PC-9 (cell line): ENCODE measurements around the gene ASB10. TPM values are rescaled to one million over a fixed set of nuclear protein-coding genes. Genes with fewer than 3 reads are reported as not detected.

Experiments
- BruUV-seq: library from RNA; stranded (reverse); fragments of 400-500 nt; replicated peaks from 2 replicates; lab custom pipeline; 2021; lab: Mats Ljungman, UMichigan
- CTCF ChIA-PET: fragments of 300-600 bp; sonication (Branson Sonifier 250); formaldehyde crosslinking; loops from one replicate; lab custom pipeline; 2022; ENCODE audit warnings: antibody characterized with exemption; lab: Charles Lee
- POLR2A ChIA-PET: fragments of 300-600 bp; sonication (Branson Sonifier 250); formaldehyde crosslinking; loops from one replicate; lab custom pipeline; 2022; ENCODE audit warnings: antibody characterized with exemption; ENCODE audit not compliant: unreplicated experiment; lab: Charles Lee
- DNase-seq, 2 experiments: peaks; one replicate each; pipeline versions ENCODE4 v3.0.0 to v3.0.0-alpha.2; 2015 to 2022; ENCODE audit warnings: mixed read lengths in 1 of 2
- H2AFZ ChIP-seq: fragments of 200-600 bp; sonication (generic); 2 replicates; pipeline ENCODE4 v1.8.1; 2017; ENCODE audit warnings: antibody characterized with exemption
- H3F3A ChIP-seq: fragments of 200-600 bp; sonication (generic); 2 replicates; pipeline ENCODE4 v1.8.1; 2017; ENCODE audit warnings: antibody characterized with exemption, mild to moderate bottlenecking, low read depth; ENCODE audit not compliant: insufficient read depth
- H3K27ac ChIP-seq: fragments of 200-600 bp; sonication (generic); 2 replicates; pipeline ENCODE4 v1.6.1; 2016; ENCODE audit warnings: mixed run types
- H3K27me3 ChIP-seq: fragments of 200-600 bp; sonication (generic); 2 replicates; pipeline ENCODE4 v1.6.1; 2016; ENCODE audit warnings: low read depth, mixed run types; ENCODE audit not compliant: insufficient read depth
- H3K36me3 ChIP-seq: fragments of 200-600 bp; sonication (generic); 2 replicates; pipeline ENCODE4 v1.6.1; 2016; ENCODE audit warnings: low read depth, mixed run types
- H3K4me1 ChIP-seq: fragments of 200-600 bp; sonication (generic); replicated peaks from 2 replicates; pipeline ENCODE4 v1.6.1; 2016; ENCODE audit warnings: mixed run types; ENCODE audit not compliant: insufficient read depth
- H3K4me2 ChIP-seq: fragments of 200-600 bp; sonication (generic); 2 replicates; pipeline ENCODE4 v1.6.1; 2017; ENCODE audit warnings: mixed run types
- H3K4me3 ChIP-seq: fragments of 200-600 bp; sonication (generic); 2 replicates; pipeline ENCODE4 v1.6.1; 2016; ENCODE audit warnings: mixed run types
- H3K79me2 ChIP-seq: fragments of 200-600 bp; sonication (generic); 2 replicates; pipeline ENCODE4 v1.6.1; 2017; ENCODE audit warnings: low read depth, mixed run types
- H3K9me2 ChIP-seq: fragments of 200-600 bp; sonication (generic); 2 replicates; pipeline ENCODE4 v1.8.1; 2017; ENCODE audit warnings: mild to moderate bottlenecking; ENCODE audit not compliant: insufficient read depth
- H3K9me3 ChIP-seq: fragments of 200-600 bp; sonication (generic); 2 replicates; pipeline ENCODE4 v1.8.1; 2016; ENCODE audit warnings: low read depth; ENCODE audit not compliant: insufficient read depth
- H4K20me1 ChIP-seq: fragments of 200-600 bp; sonication (generic); 2 replicates; pipeline ENCODE4 v1.8.1; 2017; ENCODE audit not compliant: insufficient read depth
- EZH2 ChIP-seq: fragments of 200-600 bp; sonication (generic); IDR thresholded peaks from 2 replicates; pipeline ENCODE4 v1.8.0; 2017; ENCODE audit warnings: antibody characterized with exemption, low read depth
- intact Hi-C: fragments of 100-400 bp; cut with micrococcal nuclease; formaldehyde crosslinking; loops from one replicate; pipeline ENCODE4 v1.10.0; 2022; ENCODE audit not compliant: unreplicated experiment
- total RNA-seq: library from RNA; stranded (reverse); gene quantifications from 2 replicates; pipeline ENCODE4 v1.2.3, GENCODE V29; 2021
- TF ChIP-seq, protein P1 (sequence below): fragments of 200-600 bp; sonication (generic); conservative IDR thresholded peaks from 2 replicates; pipeline ENCODE4 v1.6.1; 2017; ENCODE audit warnings: mixed run types, antibody characterized with exemption, mild to moderate bottlenecking, moderate library complexity

ASB10 gene
- total RNA-seq, 1 experiment from 2014 or later = not detected

DNA sequence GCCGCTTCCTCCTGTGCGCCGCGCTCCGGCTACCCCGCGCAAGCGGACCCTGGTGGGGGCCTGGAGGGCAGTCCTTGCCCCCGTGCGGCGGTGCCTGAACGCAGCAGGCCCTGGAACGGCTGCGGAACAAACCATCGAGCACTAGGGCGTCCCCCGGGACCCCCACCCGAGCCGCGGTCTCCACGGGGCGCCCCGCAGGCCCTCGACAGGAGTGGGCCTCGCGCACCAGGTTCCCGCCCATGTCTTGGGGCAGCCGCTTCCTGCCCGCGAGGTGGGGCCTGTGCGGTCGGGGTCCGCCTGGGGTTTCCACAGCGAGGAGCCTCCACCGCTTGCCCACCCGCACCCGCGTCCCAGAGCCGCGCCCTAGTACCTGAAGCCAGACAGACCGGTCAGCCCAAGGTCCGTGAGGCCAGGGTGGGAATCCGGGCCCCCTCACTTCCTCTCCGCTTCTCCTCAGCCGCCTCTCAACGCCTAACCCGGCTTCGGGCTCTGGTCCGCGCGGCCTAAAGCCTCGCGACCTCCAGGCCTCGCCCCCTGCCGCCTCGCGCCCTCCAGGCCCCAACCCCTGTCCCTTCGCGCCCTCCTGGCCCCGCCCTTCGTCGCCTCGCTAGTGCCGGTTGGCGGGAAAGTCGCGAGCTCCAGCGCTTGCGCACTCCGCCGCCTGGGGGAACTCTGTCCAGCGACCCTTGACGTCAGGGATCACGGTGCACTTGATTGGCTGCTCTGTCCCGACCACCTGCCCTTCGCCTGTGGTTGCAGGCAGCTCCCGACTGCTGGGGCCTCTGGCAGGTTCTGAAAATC lies 12.6 kb downstream of the ASB10 start:
- H4K20me1 ChIP-seq = no peaks in the 10 kb centered on the region; the same call in 1 of the 2 replicates
- no peak overlapping the region for H3K4me3 ChIP-seq
- H3K9me3 ChIP-seq = no peaks in the 10 kb centered on the region
- ChIA-PET POLR2A (interaction anchor here (0.6 kb wide), 1 partner anchor 58 kb away, joined by 5 read pairs; no protein-coding TSS in a partner anchor), CTCF (interaction anchor here (0.6 kb wide), 1 partner anchor 1524 kb away, joined by 3 read pairs; no protein-coding TSS in a partner anchor)
- no TSS peak for BruUV-seq
- TF ChIP-seq, protein P1, sequence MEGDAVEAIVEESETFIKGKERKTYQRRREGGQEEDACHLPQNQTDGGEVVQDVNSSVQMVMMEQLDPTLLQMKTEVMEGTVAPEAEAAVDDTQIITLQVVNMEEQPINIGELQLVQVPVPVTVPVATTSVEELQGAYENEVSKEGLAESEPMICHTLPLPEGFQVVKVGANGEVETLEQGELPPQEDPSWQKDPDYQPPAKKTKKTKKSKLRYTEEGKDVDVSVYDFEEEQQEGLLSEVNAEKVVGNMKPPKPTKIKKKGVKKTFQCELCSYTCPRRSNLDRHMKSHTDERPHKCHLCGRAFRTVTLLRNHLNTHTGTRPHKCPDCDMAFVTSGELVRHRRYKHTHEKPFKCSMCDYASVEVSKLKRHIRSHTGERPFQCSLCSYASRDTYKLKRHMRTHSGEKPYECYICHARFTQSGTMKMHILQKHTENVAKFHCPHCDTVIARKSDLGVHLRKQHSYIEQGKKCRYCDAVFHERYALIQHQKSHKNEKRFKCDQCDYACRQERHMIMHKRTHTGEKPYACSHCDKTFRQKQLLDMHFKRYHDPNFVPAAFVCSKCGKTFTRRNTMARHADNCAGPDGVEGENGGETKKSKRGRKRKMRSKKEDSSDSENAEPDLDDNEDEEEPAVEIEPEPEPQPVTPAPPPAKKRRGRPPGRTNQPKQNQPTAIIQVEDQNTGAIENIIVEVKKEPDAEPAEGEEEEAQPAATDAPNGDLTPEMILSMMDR = no peak
- TF ChIP-seq EZH2 = no peak
- peaks cover 67% of the 10 kb centered on the region for H3K27me3 ChIP-seq
- no peak overlapping the region for H2AFZ ChIP-seq
- intact Hi-C loops = loop anchor here (5.0 to 10.0 kb wide), 5 partner anchors 68 to 890 kb away; partner anchors contain the start of gene ABCB8
- no peaks in the 10 kb centered on the region for H3K79me2 ChIP-seq
- H3K4me1 ChIP-seq = no peaks in the 10 kb centered on the region
- DNase-seq = no peak
- no peaks in the 10 kb centered on the region for H3K9me2 ChIP-seq
- no peaks in the 10 kb centered on the region for H3K36me3 ChIP-seq
- H3F3A ChIP-seq = no peaks in the 10 kb centered on the region
- no peak overlapping the region for H3K4me2 ChIP-seq
- no peak overlapping the region for H3K27ac ChIP-seq

DNA sequence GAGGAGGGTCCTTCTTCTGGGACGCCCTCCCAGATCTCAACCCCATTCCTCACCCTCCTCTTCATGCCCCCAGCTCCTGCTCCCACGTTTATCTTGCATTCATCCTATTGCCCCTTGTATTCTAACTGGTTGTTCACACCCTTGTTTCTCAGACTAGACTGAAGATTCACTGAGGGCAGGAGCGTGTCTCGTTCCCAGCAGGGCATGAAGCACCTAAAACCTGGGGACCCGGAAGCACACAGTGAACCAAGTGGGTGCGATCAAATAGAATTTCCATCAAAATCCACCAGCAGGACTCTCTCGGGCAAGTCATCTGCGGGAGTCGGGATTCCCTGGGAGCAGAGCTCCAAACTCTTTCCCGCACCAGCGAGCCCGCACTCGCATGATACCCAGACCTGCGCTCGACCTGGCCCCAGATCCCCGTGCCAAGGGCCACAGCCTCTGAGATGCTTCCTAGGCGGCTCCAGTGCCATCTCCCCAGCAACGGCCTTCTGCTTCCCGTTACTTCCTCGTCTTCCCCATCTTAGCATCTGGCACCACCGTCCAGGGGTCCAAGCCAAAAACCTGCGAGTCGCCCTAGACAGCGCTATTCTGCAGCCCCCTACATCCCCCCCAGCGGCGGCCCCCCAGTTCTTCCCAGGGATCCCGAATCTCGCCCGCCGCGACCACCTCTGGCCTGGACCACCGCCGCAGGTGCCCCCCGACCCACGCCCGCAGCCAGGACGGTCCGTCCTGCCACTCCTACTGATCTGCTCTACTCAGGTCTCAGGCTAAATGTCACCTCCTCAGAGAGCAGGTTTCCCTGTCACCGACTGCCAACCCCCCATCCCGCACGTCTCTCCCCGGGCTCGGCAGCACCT lies 13.4 kb downstream of the ASB10 start:
- Histone ChIP-seq H3K4me3 (no peak overlapping the region), H3K4me2 (no peak overlapping the region), H3K27me3 (peaks cover 67% of the 10 kb centered on the region), H3K4me1 (no peaks in the 10 kb centered on the region), H3K9me3 (no peaks in the 10 kb centered on the region), H3F3A (no peaks in the 10 kb centered on the region), H3K9me2 (no peaks in the 10 kb centered on the region), H3K79me2 (no peaks in the 10 kb centered on the region), H4K20me1 (no peaks in the 10 kb centered on the region; the same call in 1 of the 2 replicates), H3K27ac (no peak overlapping the region), H2AFZ (no peak overlapping the region), H3K36me3 (no peaks in the 10 kb centered on the region)
- no peak for DNase-seq
- intact Hi-C loops = loop anchor here (2.0 to 10.0 kb wide), 6 partner anchors 69 to 889 kb away; partner anchors contain the start of gene ABCB8
- TF ChIP-seq EZH2 = no peak
- TF ChIP-seq, protein P1 = no peak
- CTCF ChIA-PET = no interaction called here
- POLR2A ChIA-PET = no interaction called here
- no TSS peak for BruUV-seq
